Stimulated activated CD4-positive, alpha-beta T cell treated with anti-CD3 and anti-CD28 coated beads, Interleukin-2, amount 100 ng/mL, for 48 hours (primary cell): ENCODE data around the gene RPL19.

Source experiments
- DNase-seq, 2 donors: peaks; one replicate each; pipeline ENCODE4 v3.0.0-alpha.2; 2020

RPL19 gene

GRCh38 chr17:39199820-39200069, 338 bp upstream of the RPL19 start:
- peak; percentile 74 to 81 for DNase-seq

- DNase-seq = no peak
Observed at GRCh38 chr17:39200957-39201510, 951 bp downstream of the RPL19 start.

- no peak for DNase-seq
Observed at GRCh38 chr17:39204245-39204644, 4.2 kb downstream of the RPL19 start.

DNA sequence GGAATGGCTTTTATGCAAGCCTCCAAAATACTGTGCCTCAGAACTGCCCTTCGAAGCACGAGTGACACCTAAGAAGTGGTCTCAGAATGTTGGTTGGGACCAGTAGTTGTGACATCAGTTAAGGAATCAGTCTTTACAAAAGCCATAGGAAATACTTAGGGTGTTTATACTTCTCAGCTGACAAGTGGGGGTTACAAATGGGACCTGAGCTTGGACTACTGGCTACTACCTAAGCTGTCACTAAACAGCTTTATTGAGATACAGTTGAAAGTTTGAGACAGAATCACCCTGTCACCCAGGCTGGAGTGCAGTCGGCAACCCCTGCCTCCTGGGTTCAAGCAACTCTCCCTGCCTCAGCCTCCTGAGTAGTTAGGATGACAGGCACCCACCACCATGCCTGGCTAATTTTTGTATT, 5.0 kb downstream of the RPL19 start:
- no peak for DNase-seq

GRCh38 chr17:39208136-39208535, 8.1 kb downstream of the RPL19 start:
- DNase-seq = no peak

GRCh38 chr17:39208893-39209292, 8.8 kb downstream of the RPL19 start:
- DNase-seq = no peak

GRCh38 chr17:39209317-39210092, 9.4 kb downstream of the RPL19 start:
- peak in 1 of 2 donors; percentile 56 for DNase-seq

DNA sequence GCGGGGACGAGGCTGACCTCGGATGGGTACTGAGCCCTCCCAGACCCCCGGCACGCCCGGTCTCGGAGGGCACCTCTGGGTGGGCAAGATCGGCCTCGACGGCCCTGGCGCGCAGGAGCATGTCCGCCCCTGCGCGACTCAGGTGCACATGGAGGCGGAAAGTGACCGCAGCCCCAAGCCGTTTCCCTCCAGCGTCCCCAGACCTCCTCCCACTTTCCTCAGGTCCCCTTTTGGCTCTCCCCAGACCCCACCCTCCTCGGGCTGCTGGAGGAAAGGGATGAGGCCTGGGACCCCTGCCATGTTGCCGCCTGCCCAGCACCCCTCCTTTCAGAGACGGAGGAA, 10.0 kb downstream of the RPL19 start:
- DNase-seq = no peak

DNA sequence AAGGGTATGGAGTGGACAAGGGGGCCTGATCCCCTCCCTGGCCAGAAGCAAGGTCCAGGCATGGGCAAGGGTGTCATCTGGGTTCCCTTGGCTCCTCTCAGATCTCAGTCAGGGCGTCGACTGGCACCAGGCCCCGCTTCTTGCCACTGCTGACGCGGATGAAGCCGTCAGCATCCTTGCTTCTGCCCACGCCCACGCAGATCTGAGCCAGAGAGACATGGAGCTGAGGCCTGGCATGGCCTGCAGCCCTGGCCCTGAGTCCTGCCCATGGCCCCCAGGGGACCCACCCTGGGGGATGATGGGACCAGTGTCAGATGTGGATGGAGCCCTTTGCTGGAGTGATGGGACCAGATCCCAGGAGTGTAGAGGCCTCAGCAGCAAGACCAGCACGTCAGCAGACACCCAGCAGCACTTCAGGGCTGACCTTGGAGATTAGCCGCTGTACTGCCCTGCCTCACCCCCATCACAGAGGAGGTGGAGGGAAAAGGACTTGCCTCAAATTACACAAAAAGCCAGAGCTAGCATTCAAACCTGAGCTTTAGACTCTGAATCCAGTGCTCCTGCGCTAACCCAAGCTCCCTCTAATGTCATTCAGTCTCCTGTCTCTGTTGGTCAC, 12.2 kb downstream of the RPL19 start:
- DNase-seq = no peak

- no peak for DNase-seq
Observed at GRCh38 chr17:39212841-39213480, 12.9 kb downstream of the RPL19 start.

- DNase-seq = no peak
Observed at GRCh38 chr17:39213852-39214251, 13.8 kb downstream of the RPL19 start.

DNA sequence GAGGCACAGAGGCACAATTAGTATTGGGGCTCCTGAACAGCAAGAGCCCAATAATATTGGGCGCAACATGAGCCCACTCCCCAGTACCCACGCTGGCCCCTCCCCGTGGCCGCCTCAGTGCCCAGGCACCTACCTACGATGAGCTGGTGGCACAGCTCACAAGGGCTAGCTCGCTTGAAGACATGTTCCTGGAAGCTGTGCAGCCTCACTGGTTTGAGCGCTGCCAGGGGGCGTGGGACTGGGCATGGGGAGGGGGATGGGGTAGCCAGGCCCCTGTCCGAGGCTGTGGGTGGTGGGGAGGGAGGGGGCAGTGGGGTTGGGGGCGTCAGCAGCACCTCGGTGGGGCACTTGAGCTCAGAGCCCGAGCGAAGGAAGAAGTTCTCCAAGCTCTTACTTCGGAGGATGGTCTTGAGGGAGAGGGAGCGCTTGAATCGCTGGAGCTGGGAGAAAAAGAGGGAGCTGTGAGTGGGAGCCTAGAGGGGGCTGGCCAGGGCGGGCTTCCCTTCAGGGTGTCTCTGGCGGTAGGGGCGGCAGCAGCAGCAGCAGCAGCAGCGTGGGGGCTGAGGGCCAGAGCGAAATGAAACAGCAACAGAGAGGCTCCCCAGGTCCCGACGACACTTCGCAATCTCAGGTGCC, 17.8 kb downstream of the RPL19 start:
- DNase-seq = no peak

DNA sequence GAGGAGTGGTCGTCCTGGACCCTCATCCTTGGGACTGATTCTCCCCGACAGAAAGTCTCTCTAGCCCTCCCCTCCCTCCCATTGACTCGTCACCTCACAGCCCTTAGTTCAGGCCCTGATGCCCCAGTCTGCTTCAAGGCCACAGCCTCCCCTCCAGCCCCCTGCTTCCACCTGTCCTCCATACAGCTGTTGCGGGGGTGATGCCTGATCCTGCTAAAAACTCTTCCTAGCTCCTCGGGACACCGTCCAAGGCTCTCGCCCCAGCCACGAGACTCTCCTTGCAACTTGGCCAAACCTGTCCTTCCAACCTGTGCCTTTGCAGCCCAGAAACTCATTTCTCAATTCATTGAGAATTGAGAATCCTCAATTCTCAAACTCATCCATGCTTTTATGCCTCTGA, 18.8 kb downstream of the RPL19 start:
- no peak for DNase-seq

- DNase-seq = no peak
Observed at GRCh38 chr17:39219647-39220154, 19.6 kb downstream of the RPL19 start.

GRCh38 chr17:39221572-39221971, 21.5 kb downstream of the RPL19 start:
- no peak for DNase-seq

DNA sequence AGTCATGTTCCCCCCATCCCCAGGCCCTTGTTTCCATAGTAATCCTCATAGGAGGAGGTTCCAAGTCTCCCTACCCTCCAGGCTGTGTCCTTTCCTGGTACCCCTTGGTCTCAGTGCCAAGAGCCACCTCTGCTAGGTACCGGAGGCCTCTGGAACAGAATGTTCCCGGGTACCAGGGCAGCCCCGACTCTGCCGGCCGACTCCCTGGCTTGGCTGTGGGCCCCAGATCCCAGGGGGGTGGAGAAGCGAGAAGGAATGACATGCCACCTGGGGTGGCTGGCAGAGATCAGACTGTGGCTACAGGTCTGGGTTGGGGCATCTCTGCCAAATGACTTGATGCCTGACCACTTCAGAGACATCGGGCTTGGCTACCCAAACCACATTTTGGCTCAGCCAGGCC, 22.1 kb downstream of the RPL19 start:
- DNase-seq = no peak

DNA sequence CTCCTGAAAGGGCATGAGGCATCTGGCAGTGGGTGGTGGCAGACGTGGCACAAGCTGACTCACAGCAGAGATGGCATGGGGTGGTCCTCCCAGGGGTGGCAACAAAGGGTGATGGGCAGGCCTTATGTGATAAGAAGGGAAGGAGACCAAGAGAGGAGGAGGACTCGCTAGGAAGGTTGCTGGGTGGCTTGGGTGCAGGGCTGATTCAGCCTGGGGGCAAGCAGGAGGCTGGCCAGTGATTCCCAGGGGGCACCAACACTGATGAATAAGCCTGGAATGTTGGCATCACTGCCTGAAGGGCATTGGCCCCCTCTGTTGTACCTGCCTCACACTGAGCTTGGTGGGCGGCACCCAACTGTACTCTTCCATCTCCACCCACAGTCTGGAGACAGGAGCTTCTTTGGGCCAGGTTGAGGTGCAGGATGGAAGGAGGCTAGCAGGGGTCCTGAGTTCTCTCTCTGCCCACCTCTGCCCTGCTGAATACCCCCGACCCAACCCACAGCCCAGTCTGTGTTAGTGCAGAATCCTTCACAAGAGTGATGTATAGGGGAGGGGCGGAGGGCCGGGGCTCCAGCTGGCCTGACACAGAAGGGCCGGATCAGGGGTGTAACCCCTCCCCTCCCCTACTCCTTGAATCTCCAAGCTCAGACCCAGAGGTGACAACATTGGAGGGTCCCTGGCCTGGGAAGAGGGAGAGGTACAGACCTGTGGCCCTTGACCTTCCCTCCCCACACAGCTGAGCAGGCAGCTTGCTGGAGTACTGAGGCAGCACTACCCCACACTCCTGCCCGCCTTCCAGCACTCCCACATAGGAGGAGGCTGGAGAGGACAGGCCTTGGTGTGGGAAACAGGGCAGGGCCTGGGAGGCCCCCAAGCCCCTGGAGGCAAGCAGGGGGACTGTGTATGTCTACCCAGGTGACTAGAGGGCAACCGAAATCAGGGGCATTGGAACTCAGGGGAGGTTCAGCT, 23.1 kb downstream of the RPL19 start:
- DNase-seq = no peak

DNA sequence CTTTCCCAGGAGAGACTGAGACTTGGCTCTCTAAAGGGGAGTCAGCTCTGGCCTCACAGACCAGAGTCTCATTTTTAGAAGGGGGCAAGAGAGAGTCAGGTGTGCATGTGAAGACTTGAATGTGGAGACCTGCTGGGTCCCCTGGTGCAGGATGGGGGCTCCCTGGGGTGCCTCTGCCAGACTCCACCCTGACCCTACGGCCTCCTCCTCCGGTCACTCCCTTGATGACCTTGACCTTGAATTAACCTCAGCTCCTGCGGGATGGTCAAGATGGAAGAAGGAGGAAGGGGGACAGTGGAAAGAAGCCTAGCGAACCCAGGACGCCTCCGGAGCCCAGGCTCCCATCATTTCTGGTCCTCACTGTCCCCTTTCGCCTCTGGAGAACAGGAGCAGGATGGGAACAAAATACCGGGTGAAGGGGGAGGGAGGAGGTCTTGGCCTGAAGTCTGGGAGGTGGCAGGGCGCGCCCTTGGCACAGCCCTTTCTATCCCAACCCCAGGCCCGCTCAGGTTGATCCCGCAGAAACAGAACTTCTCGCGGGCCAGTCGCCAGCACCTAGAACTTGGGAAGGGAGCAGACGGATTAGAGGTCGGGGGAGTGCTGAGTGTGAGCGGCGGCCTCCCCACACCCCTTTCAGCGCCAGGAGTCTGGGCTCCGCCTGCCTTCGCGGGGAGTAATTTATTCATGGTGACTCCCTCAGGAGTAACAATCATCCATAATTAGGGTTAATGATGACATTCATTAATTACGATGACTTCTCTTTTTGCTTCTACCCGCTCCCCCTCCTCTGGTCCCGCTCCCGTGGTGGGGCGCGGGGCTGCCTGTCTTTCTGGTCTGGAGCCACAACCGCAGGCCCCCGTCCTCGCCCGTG, 24.1 kb downstream of the RPL19 start:
- DNase-seq = no peak

DNA sequence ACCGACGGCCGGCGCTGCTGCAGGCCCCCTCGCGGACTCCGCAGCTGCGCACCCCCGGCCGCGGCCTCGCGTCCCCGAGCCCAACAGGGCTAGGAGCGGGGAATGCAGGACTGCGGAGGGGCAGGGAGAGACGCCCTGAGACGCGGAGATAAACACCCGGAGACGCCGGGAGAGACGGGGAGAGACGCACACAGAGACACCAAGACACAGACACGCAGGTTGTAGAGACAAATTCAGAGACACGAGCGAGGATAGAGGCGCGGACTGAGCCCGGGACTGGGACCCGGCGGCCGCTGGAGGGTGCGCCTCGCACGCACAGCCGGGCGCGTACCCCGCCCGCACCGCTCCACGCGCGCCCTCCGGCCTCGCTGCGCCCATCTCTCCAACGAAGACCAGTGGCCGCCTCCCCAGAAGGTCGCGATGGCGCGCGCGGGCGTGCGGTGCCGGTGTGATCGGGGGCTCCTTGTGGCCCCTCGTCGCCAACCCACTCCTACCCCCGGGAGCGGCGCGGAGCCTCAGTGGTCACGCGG, 24.8 kb downstream of the RPL19 start:
- DNase-seq = no peak

GRCh38 chr17:39225308-39225958, 25.4 kb downstream of the RPL19 start, which contains the start of gene STAC2:
TSS of gene STAC2 (minus strand) at chr17:39225945. CDS start at chr17:39225502, 443 bp downstream.
- DNase-seq = no peak
